ENCODE results near the gene IMPG2.

IMPG2 gene

DNA sequence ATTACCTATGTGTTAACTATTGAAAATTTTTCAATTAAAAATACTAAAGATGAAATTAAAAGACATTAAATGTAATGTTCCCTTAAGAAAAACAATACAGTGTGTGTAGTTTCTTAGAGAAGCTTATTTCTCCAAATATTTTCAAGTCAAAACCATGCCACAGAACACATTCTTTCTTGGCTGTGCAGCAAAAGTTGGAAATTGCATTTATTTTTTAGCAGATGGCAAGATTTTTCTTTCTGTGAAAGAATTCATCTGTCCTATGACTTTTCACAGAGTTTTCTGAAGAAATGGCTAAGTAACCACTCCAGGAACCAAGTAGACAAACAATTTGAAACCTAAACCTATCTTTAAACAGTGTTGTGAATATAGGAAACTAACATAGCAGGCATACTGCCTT is 47.2 kb downstream of the IMPG2 start:
- no peak for DNase-seq

DNA sequence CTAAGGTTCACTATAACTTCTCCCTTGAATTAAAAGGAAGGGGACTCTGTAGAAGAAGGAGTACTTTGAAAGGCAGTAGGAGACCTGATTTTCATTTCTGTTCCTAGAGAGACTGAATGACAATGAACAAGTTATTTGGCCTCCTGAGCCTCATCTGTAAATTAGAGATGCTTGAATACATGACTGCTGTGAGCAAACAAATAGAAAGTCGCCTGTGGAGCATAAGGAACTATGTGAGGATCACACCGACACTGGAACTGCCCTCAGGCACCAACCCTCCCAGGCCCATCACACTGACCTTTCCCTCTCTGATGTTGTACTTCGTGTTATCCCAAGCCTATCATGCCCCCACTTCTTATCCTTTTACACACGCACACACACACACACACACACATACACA is 48.6 kb downstream of the IMPG2 start:
- no peak for DNase-seq

DNA sequence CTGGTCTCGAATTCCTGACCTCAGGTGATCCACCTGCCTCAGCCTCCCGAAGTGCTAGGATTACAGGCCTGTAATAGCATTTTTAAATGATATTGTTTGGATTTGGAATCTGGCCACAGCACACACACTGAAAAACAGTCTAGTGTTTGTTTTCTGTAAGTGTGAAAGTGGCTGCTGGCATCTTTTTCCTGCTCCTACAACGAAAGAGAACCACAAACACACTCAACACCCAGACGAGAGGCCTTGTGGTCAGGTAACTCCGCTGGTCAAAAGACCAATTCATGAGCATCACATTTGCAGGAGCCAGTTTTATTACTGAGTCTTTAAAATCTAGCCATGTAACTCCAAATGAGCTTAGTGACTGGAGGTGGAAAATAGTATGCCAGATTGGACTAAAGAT is 50.2 kb downstream of the IMPG2 start:
- no peak for DNase-seq

DNA sequence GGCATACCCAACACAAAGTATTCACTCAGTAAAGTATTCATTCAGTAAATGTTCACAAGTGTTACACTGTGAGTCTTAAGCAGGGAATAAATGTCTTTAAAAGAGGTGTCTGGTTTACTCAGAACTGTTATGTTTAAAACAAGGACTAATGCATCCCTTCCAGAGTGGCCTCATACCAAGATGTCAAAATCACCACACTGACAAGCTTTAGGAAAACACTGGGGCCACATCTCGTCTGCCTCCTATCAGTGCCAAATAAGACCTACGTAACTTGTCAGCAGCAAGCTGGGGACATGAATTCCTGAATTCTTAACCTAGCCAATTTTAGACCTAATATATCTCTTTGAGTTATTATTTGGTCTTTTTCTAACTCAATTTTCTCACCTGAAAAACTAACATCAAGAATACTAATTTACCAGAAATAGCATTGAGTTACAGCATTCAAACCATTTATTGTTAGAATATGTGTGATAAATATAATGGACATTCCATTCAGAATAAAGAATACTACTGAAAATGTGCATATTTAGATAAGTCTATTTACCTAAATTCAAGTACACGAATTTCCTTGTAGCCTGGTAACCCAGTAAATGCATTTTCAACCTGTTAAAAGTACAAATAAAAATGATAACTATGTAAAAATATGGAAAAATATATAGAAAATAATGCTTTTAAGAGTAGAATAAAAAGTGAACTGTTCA is 51.3 kb downstream of the IMPG2 start:
- no peak for DNase-seq

DNA sequence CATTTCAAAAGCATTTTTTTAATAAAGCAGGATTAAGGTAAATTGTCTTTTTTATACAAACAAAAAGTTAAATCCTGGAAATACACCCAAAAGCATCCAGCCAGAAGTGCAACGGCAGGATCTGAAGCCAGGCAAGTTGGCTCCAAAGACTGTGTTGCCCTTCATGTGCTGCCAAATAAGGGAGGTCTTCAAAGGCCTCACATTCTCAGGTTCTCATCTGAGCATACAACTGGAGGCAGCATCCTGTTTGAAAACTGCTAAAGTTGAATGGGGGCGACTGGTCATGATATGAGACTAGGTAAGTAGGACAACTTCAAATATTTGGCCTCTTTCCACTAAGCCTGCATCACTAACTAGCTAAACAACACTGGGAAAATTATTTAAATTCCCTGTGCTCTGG is 52.2 kb downstream of the IMPG2 start:
- DNase-seq, result no peak

DNA sequence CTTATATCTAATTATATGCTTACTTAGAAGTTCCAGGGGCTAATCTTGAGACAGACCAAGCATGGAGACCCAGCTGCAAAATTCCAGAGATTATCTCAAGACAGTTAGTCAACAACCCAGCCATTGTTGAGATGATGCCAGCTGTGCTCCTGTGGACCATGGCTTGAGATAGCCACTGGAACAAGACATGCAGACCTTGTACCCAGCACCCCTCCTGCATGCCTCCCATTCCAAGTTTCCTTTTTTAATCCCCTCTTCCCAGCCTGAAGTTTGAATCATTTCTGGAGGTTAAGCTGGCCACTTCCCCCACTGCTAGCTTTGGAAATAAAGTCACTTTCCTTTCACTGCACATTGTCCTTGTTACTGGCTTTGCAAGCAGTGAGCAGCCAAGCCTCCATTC is 53.8 kb downstream of the IMPG2 start:
- no peak for DNase-seq

DNA sequence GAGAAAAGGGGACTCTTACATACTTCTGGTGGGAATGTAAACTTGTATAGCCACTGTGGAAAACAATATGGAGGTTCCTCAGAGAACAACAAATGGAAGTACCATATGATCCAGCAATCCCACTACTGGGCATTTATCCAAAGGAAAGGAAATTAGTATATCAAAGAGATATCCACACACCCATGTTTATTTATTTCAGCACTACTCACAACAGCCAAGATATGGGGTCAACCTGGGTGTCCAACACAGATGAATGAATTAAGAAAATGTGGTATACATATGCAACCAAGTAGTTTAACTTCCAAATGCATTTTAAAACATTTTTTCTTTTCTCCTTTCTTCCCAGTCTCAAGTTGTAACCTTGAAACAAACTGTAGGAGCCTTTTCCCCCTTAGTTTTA is 54.3 kb downstream of the IMPG2 start:
- DNase-seq, result no peak

DNA sequence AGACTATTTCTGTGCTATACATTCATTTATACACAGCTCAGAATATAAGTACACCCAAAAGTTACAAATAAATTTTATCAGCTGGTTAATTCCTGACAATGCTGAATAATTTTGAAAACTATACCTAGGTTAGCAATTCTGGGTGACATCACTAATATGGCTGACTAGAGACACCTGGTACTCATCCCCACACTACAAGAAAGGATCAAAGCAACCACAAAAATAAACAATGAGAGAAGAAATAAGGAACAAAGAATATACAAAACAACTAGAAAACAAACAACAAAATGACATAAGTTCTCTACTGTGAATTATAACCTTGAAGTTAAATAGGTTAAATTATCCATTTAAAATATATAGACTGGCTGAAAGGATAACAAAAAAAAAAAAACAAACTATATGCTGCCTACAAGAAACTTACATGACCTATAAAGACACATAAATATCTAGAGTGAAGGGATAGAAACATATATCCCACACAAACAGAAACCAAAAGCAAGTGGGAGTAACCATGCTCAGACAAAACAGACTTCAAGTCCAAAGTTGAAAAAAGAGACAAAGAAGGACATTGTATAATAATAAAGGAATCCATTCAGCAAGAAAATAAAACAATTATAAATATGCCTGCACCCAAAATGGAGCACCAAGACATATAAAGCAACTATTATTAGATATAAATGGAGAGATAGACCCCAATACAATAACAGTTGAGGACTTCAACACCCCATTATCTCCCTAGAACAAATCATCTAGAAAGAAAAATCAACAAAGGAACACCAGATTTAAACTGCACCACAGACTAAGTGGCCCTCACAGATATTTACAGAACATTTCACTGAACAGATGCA is 57.8 kb downstream of the IMPG2 start:
- no peak for DNase-seq

DNA sequence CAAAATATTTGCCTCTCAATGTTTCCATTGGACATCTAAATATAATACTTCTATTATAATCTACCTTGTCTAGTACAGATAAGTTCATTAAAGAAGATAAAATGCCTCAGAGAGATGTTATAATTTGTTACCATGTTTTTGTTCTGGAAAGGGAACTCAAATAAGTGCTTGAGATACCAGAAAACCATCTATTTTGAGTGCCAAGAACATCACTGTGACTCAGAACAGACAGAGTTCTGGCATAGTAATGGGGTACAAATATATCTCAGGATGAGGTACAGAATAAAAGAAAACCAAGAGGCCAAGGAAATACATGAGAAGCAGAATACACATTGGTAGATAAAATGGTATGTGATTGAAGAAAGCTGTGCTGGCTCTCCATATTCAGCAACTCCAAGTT is 58.9 kb downstream of the IMPG2 start:
- DNase-seq, result no peak

DNA sequence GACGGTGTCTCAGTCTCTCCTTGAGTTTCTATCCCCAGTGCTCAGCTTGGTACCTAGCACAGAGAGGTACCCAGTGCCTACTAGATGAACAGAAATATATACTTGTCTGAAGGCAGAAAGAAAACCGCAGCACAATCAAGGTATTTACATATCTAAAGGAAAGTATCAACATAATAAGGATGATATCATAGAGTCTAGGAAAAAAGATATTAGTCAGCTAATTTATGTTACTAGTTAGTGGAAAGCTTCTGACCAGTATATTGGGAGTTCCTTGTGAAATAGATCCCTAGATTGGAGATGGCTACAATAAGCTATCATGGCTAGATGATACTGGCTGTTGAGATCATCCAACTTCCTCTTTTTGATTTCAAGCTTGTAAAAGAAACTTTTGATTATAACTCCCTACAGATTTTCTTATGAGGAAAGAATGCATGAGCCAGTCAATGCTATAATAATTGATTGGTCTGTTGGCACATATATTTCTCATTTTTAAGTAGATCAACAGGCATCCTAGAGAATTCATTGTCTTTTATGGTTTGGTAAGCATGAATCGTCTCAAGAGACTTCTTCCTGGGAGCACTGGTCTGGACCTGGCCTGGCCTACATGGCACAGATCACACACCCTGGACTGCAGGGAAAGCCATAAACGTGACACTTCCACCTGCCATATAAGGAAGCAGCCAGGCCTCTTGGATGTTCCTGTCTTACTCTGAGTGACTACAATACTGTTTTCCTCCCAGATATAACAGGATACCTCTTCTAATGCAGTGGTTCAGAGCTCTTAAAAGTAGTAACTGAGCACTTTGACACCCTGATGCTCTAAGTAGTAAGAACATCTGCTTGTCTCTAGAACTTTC is 60.7 kb downstream of the IMPG2 start:
- no peak for DNase-seq

DNA sequence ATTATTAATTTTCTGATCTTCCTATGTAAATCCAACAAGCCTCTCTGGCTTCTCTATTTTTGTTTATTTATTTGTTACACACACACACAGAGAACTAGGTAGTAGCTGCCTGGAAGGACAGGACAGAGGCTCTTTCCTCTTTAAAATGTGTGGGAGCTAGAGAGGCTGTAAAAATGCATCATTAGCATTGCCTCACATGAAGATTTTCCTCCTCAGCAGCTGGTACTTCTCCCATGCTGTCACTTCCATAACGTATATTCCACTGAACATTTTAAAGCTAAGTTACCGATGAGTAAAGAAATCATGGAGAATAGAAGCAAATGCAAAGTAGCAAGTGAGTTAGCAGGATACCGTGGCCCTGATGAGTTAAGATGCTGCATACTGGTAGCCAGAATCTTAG is 63.9 kb downstream of the IMPG2 start:
- no peak for DNase-seq

DNA sequence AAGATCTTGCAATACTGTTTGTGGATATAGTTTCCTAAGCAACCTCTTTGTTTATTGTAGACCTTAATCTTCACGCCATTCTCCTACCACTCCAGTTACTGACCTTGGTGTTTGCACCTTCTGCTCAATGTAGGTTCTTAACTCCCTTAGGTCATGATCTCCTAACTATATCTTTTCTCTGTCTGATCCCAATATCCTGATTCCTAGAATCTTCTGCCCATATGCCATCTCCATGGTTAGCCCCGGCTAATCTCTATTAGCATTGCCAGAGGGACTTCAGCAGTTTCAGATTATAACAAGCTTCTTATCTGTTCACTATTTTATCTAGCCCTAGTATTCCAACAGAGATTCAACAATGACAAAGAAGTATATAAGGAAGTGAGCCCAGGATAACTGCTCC is 64.9 kb downstream of the IMPG2 start:
- DNase-seq, result no peak

DNA sequence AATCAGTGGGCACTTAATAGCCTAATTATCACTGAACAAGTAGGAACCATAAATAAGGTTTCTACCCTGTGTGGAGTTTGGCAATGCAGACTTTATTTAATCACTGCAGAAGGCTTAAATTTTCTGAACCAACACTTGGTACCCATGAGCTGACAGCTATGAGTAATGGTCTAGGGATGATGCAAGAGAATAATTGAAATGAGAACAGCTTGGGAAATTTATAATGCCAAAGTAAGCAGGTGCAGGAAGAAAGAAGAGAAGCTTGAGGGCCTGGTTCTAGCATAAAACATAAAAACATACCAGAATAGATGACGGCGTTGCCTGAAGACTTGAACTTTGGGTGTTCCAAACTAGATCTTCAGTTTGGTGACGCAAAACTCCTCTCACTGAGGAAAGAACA is 67.0 kb downstream of the IMPG2 start:
- DNase-seq, result no peak

DNA sequence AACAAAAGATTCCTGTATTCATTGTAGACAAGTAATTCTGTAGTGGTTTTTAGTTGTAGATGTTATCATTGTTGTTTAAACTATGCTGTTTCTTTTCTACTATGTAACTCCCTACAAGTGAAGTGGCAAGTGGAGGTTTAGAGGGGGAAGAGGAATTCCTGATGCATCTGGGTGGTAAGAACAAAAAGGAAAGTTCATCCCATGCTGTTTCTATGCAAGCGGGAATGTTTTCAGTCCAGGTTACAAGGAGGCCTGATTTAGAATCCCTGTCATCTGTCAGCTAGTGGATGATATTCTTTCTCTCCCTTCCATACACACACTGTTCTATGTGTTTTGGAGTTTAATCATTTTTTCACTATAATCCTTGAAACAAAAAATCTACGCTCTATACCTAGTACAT is 67.4 kb downstream of the IMPG2 start:
- no peak for DNase-seq

DNA sequence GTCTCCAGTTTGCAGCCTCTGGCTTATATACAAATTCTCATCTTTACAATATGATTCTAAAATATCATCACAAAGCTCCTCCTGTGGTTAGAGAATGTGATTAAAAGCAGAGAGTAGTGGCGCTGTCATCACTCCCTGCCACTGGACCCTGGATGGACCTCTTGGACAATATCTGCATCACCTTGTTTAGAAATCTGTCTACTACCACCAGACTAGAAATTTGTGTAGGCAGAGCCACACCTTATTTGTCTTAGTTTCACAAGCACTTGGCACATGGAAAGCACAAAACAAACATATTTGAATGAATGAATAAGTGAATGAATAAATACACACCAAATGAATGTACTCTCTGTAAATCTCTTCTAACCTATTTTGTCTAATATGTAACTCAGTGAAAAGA is 68.1 kb downstream of the IMPG2 start:
- DNase-seq, result no peak

DNA sequence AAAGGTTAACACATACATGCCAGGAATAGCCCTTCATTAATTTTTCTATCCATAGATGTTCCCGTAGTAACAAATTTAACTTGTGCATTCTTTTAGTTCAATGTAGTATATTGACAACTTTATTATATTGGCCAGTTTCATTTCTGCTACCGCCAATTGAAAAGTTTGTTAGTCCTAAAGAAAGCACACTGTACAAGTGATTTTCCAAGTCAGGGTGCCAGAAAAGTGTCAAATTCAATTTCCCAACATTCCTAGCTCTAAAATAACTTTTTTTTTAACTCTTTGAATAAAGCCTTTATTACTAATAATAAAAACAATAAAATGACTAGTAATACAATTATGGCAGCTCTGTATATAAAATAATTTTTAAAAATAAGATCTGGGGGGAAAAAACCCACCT is 68.9 kb downstream of the IMPG2 start:
- DNase-seq, result no peak

DNA sequence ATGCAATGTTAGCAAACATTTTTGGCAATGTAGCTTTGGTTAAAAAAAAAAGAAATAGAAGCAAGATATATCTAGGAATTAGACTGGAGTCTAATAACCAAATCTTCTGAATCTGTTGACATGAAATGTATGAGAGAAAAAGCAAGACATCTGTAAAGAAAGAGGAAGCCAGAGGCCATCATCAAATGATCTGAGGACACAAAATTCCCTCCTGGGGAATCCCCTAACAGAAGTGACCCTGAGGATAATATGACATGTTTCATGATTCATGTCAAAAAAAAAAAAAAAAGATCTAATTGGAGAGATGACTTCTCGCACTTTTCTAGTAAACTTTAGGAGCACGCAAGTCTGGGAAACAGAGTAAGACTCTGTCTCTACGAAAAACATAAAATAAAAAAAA is 70.9 kb downstream of the IMPG2 start:
- no peak for DNase-seq

DNA sequence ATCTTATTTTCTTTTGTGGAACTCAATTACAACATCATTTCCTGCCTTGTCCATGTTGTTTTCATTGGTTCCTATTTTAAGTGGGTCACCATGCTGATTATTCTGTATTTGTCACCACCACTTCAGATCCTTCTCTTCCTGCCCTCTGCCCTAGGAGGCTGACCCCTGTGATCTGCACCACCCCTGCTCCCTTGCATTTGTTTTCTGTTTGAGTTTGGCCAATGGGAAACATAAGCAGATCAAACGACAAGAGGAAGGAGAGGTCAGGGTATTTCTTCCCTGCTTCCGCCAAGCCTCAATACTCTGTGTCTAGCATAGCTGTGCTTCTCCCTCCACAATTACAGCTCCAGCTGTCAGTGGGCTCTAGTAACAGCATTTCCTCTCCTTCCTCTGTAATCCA is 71.6 kb downstream of the IMPG2 start:
- DNase-seq, result no peak

DNA sequence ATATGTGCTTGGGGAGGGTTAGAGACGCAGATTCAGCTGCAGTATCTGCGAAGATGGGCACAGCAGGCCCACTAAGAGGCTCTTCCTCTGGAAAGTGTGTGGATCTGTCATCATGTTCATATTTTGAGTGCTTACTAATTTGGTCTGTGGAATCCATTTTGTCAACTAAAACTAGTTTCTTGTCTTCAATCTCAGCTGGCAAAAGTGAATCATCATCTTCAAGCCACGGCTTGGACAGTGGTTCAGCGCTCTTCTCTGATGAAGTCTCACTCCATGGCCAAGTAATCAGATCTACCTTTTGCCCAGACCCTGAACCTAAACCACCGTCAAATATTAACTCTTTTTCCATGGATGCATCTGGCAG is 76.2 kb downstream of the IMPG2 start:
- no peak for DNase-seq

DNA sequence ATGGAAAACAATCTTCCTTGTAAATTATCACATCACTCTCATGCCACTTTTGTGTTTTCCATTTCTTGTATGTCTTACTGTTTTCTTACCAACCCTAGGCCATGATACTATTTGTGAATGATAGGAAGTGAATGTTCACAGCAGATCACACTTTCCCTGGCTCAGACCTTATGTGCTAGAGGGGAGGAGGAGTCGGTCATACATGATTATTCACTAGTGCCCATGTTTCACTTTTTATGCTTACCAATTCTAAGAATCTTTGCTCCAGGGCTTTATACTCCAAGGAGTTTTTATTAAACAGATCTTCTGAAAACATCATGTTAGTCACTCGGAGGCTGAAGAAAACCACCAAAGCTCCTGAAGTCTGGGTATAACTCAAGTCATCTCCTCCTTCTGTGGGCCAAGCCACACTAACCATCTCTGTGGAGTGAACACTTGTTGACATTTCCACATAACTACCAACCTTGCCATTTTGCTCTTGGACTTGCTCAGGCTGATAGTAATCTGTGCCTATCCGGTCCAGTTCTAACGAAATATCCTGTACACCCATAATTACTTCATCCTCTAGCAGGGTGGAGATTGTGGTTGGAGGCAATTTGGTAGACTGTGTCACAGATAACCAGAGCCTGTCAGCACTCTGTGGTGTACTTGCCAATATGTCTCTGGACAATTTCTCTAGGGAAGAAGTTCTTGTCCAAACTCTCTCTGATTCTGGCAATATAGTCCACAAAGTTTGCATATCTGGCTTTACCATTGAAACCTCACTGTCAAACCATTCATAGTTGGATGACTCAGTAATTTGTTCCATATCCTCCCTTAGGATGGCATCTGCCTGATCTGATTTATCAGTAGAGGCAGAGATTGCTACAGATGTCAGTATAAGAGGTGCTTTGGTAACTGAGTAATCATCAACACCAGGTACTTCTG is 76.8 kb downstream of the IMPG2 start:
- DNase-seq, result no peak

DNA sequence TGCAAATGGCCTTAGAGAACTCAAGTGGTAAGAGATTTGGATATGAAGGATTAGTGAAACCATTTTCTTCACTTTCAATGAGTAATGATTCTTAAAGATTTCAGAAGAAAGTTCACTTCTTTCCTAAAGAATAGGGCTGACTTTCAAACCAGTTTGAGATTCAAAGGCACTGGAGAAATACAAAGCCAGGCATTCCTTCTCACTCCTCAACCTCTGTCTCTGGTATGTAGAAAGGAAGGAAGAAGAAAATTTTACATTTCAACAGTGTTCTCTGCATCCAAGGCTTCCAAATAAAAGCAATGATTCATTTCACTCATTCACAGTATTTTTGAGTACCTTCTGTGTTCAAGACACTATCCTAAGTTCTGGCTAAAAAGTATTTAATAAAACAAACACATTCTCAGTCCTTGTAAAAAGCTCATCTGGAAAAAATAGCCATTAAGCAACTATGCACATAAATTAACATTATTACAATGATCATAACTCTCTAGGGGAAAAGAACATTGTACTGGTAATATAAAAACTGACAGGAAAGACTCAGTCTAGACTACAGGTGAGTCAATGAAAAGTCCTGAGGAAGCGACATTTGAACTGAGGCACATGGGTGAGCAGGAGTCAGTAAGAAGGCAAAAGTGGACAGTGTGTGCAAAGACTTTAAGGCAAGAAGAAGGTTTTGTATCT is 79.5 kb downstream of the IMPG2 start:
- no peak for DNase-seq

DNA sequence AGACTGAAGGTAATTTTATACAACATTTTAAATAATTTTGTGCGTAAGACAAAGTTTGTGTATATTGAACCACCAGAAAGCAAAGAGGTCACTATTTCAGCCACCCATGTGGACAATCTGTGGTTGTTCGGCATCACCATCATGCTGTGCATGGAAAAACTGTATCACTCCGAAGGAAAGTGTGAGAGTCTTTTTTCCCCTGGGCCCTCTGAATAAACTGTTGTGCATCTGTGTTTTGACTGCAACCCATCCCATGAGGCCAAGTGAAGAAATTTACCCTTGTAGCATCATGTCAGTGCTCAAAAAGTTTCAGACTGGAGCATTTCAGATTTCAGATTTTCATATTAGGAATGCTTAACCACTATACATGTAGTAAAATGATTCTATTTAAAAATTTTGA is 85.3 kb downstream of the IMPG2 start:
- no peak for DNase-seq
